Calu3 (cell line): ENCODE data around the gene HECTD2. TPM values are rescaled to one million over a fixed set of nuclear protein-coding genes. Genes with fewer than 3 reads are reported as not detected.
A peak's percentile ranks its signal among the peaks of the same experiment; 100 is the strongest.

ENCODE experiments used
- BruUV-seq: library from RNA; stranded (reverse); fragments of 400-500 nt; replicated peaks from 2 replicates; lab custom pipeline; 2021; lab: Mats Ljungman, UMichigan
- CTCF ChIA-PET: fragments of 300-600 bp; sonication (Branson Sonifier 250); formaldehyde crosslinking; loops from one replicate; lab custom pipeline; 2022; ENCODE audit warnings: antibody characterized with exemption; lab: Charles Lee
- DNase-seq: peaks from one replicate; pipeline ENCODE4 v3.0.0; 2022
- H3K27ac Mint-ChIP-seq: one replicate; pipeline ENCODE4 v1.8.0; 2022; ENCODE audit warnings: mixed read lengths; ENCODE audit not compliant: unreplicated experiment
- H3K27me3 Mint-ChIP-seq: one replicate; pipeline ENCODE4 v1.8.0; 2022; ENCODE audit warnings: mixed read lengths; ENCODE audit not compliant: unreplicated experiment
- H3K36me3 Mint-ChIP-seq: one replicate; pipeline ENCODE4 v1.8.0; 2022; ENCODE audit warnings: mild to moderate bottlenecking, moderate library complexity, mixed read lengths; ENCODE audit not compliant: insufficient read depth, unreplicated experiment
- H3K4me1 Mint-ChIP-seq: one replicate; pipeline ENCODE4 v1.8.0; 2022; ENCODE audit warnings: mild to moderate bottlenecking, low read depth, mixed read lengths; ENCODE audit not compliant: unreplicated experiment
- H3K4me3 Mint-ChIP-seq: one replicate; pipeline ENCODE4 v1.8.0; 2022; ENCODE audit warnings: mild to moderate bottlenecking, low read depth, moderate library complexity, mixed read lengths; ENCODE audit not compliant: unreplicated experiment
- H3K9me3 Mint-ChIP-seq: one replicate; pipeline ENCODE4 v1.8.0; 2022; ENCODE audit warnings: low read depth, mixed read lengths; ENCODE audit not compliant: unreplicated experiment
- CTCF ChIP-seq: fragments of 200-600 bp; IDR thresholded peaks from one replicate; pipeline ENCODE4 v1.8.0; 2022; ENCODE audit warnings: antibody characterized with exemption; ENCODE audit not compliant: unreplicated experiment
- intact Hi-C: fragments of 100-400 bp; cut with micrococcal nuclease; formaldehyde crosslinking; loops from one replicate; pipeline ENCODE4 v1.10.0; 2022; ENCODE audit not compliant: unreplicated experiment
- total RNA-seq: library from RNA; stranded (reverse); gene quantifications from 2 replicates; pipeline ENCODE4 v1.2.3, GENCODE V29; 2022

Gene HECTD2
- total RNA-seq, 1 experiment from 2014 or later, result 2.7 TPM

- TSS peak; percentile 60 for BruUV-seq
- H3K9me3 Mint-ChIP-seq, result no peaks in the 10 kb centered on the region
- peak overlapping the region; percentile 88 for H3K27ac Mint-ChIP-seq
- intact Hi-C loops, result no loop called here
- no peak for TF ChIP-seq CTCF
- peak; percentile 31 for DNase-seq
- H3K27me3 Mint-ChIP-seq, result no peaks in the 10 kb centered on the region
- H3K4me3 Mint-ChIP-seq, result peak overlapping the region; percentile 85
- peaks cover 24% of the 10 kb centered on the region for H3K36me3 Mint-ChIP-seq
- H3K4me1 Mint-ChIP-seq, result no peaks in the 10 kb centered on the region
- CTCF ChIA-PET, result interaction anchor here (0.7 kb wide), 1 partner anchor 1836 kb away, joined by 6 read pairs; no protein-coding TSS in a partner anchor
Measured at GRCh38 chr10:91409069-91409868, 875 bp upstream of the HECTD2 start.

DNA sequence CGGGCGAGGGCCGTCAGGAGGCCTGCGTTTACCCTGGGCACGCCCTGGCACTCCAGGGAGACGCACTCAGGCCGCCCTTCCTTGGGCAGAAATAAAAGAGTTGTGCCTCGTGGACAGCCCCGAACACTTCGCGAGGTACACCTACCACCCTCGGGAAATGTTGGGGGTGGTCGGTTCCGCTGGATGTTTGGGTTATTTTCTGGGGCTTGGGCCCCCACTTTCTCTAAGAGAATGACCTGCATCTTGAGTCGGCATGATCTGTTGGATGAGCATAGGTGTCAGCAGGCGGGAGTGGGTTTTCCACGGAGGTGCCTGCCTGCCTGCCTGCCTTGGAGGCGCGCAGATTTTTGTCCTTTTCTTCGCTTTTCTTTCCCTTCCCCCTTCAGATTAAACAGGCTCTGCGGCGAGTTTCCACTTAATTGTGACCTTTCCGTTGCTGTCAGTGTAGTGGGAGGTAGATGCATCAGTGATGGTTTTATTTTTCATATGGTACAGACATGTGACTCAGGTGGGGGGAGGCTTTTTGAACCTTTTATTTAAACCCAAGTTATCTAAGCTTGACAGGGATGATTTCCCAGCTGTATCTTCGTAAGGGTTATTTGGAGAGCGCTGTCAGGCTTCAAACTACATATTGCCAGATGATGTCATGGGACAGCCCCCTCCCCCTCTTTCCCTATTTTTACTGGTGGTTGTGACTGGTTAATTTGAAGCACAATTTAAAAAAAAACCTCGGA is 661 bp downstream of the HECTD2 start:
- no TSS peak for BruUV-seq
- CTCF ChIA-PET, result no interaction called here
- peak overlapping the region; percentile 88 for H3K27ac Mint-ChIP-seq
- H3K4me1 Mint-ChIP-seq, result no peaks in the 10 kb centered on the region
- no peaks in the 10 kb centered on the region for H3K9me3 Mint-ChIP-seq
- H3K4me3 Mint-ChIP-seq, result peak overlapping the region; percentile 85
- intact Hi-C loops, result no loop called here
- no peak for DNase-seq
- H3K36me3 Mint-ChIP-seq, result peaks cover 24% of the 10 kb centered on the region
- TF ChIP-seq CTCF, result no peak
- no peaks in the 10 kb centered on the region for H3K27me3 Mint-ChIP-seq

GRCh38 chr10:91411621-91412020 is 1.5 kb downstream of the HECTD2 start:
- no peak for TF ChIP-seq CTCF
- H3K4me1 Mint-ChIP-seq, result no peaks in the 10 kb centered on the region

GRCh38 chr10:91412354-91413087 is 2.4 kb downstream of the HECTD2 start:
- Mint-ChIP-seq H3K27ac (no peak overlapping the region), H3K9me3 (no peaks in the 10 kb centered on the region), H3K4me3 (no peak overlapping the region), H3K27me3 (no peaks in the 10 kb centered on the region), H3K36me3 (peaks cover 24% of the 10 kb centered on the region), H3K4me1 (no peaks in the 10 kb centered on the region)
- DNase-seq, result no peak
- intact Hi-C loops, result no loop called here
- BruUV-seq, result no TSS peak
- CTCF ChIA-PET, result interaction anchor here (1.9 kb wide), 1 partner anchor 11 kb away, joined by 4 read pairs; no protein-coding TSS in a partner anchor
- no peak for TF ChIP-seq CTCF

More at GRCh38 chr10:91411621-91412020, 1.5 kb downstream of the HECTD2 start:
- Mint-ChIP-seq H3K27me3 (no peaks in the 10 kb centered on the region), H3K4me3 (no peak overlapping the region), H3K36me3 (peaks cover 24% of the 10 kb centered on the region), H3K27ac (no peak overlapping the region), H3K9me3 (no peaks in the 10 kb centered on the region)
- no TSS peak for BruUV-seq
- intact Hi-C loops, result no loop called here
- CTCF ChIA-PET, result no interaction called here
- DNase-seq, result no peak
